Brain microvascular endothelial cell (primary cell): ENCODE measurements around the gene OR5K2.

ENCODE experiments used
- DNase-seq: peaks from one replicate; pipeline ENCODE4 v3.0.0-alpha.2; 2020
- H3K27ac ChIP-seq: fragments of 250-450 bp; sonication (Bioruptor Pico); 2 replicates; pipeline ENCODE4 v1.5.1; 2020; ENCODE audit warnings: mild to moderate bottlenecking, moderate library complexity
- H3K27me3 ChIP-seq: fragments of 250-450 bp; sonication (Bioruptor Pico); replicated peaks from 2 replicates; pipeline ENCODE4 v1.5.1; 2020; ENCODE audit warnings: mild to moderate bottlenecking
- H3K36me3 ChIP-seq: fragments of 250-450 bp; sonication (Bioruptor Pico); replicated peaks from 2 replicates; pipeline ENCODE4 v1.5.1; 2020; ENCODE audit warnings: mild to moderate bottlenecking
- H3K4me3 ChIP-seq: 2 replicates; pipeline ENCODE4 v1.5.1; 2011; ENCODE audit warnings: low read depth, mild to moderate bottlenecking, control low read depth, low read length, moderate library complexity
- CTCF ChIP-seq: IDR thresholded peaks from 2 replicates; pipeline ENCODE4 v1.5.1; 2011; ENCODE audit warnings: low read depth, mild to moderate bottlenecking, moderate library complexity, low read length, control low read depth, inconsistent platforms; ENCODE audit errors: missing control alignments
- in situ Hi-C: cut with HindIII; loops from 2 replicates; pipeline ENCODE4 v1.10.0; 2017; ENCODE audit warnings: low sequenced_read_pairs, low pct_ligation_motif_present

Gene OR5K2

DNA sequence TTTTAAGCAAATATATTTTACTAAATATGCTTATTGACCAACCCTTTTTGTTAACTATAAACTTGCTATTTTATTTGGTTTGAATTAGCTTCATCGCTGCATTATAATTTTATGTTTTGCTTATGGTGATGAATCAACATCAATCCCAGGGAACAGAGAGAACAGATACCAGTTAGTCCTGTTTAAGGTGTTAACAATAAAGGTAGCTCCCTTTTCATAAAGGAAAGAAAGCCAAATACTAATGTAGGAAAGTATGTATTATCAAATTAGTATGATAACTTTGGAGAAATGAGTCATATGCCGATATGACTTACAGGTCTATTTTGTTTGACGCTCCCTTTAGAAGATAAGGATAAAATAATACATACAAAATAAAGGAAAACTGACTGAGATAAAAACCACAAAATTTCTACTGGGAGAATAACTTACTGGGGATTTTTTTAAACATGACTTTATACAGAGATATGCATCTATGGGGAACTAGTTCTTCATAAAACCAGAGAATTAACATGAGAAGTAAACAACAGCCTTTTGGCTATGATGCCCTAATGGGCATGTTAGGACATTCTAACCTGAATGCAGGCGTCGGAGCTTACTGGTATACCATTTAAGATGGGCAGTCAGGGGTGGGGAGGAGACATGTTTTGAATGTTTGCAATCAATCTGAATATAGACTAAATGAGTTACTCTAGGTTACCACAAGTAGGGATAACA lies 4.5 kb downstream of the OR5K2 start:
- Histone ChIP-seq H3K4me3 (no peak overlapping the region), H3K36me3 (no peaks in the 10 kb centered on the region), H3K27me3 (no peaks in the 10 kb centered on the region), H3K27ac (no peak overlapping the region)
- in situ Hi-C loops = no loop called here
- TF ChIP-seq CTCF = no peak
- DNase-seq = no peak

DNA sequence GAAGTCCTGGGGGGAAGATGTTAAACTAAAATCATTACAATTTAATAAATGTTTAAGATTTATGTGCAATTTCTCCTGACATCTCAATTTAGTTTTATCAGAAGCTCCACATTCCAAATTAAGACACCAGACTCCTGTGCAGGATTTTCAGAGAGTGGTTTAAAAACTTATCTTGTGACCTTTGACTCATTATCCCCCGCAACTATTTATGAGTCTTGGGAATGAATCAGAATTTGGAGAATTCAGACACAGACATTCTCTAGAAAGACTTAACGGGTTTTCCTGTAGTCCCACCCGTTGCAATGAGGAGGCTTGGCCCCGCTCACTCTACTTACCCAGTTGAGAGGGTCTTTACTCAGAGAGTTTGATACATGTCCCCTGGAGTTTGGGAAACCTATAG lies 7.1 kb downstream of the OR5K2 start:
- no peak for DNase-seq
- in situ Hi-C loops = no loop called here
- TF ChIP-seq CTCF = no peak

DNA sequence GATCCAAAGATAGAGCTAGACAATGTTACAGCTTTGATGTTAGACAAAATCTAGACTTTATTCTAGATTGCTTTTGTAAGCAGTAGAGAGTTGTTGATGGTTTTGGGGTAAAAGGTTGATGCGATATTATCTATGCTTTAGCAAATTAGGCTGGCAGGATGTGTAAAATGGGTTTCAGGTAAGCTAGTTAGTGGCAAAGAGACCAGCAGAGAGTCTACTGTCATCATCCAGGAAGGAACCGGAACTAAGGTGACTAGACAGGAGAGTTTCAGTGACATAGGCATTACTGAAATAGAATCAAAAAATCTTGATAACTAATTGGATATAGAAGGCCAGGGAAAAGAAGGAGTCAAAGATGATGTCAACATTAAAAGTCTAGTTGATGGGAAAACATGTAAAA lies 11.1 kb downstream of the OR5K2 start:
- no peaks in the 10 kb centered on the region for H3K36me3 ChIP-seq
- H3K4me3 ChIP-seq = no peak overlapping the region
- no peak overlapping the region for H3K27ac ChIP-seq
- no peaks in the 10 kb centered on the region for H3K27me3 ChIP-seq
- DNase-seq = no peak
- in situ Hi-C loops = no loop called here
- no peak for TF ChIP-seq CTCF

More for the DNA sequence above, 7.1 kb downstream of the OR5K2 start:
- Histone ChIP-seq H3K4me3 (no peak overlapping the region), H3K27me3 (no peaks in the 10 kb centered on the region), H3K36me3 (no peaks in the 10 kb centered on the region), H3K27ac (no peak overlapping the region)

DNA sequence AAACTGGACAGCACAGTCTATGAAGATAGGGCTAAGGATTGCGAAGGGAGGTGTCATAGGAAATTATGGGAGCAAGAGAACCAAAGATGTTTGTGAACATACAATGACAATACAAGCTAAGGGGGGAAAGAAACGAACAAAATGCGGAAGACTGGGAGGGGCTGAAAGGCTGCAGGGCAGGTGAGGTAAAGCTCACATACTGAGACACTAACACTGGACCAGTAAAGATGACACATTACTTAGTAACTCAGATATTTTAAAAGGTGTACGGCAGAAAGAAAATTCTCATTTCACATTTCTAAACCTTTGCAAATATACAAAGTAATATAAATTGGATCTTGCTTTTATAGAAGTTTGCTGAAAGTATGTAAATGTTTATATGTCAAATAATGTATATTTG lies 15.1 kb downstream of the OR5K2 start:
- peaks cover 16% of the 10 kb centered on the region for H3K36me3 ChIP-seq
- no peaks in the 10 kb centered on the region for H3K27me3 ChIP-seq
- in situ Hi-C loops = no loop called here
- H3K4me3 ChIP-seq = no peak overlapping the region
- H3K27ac ChIP-seq = no peak overlapping the region
- no peak for TF ChIP-seq CTCF
- no peak for DNase-seq

- peak; percentile 13 for DNase-seq
- Histone ChIP-seq H3K36me3 (peaks cover 16% of the 10 kb centered on the region), H3K27me3 (no peaks in the 10 kb centered on the region), H3K27ac (no peak overlapping the region), H3K4me3 (no peak overlapping the region)
- in situ Hi-C loops = no loop called here
- no peak for TF ChIP-seq CTCF
Observed at GRCh38 chr3:98513091-98513511, 15.6 kb downstream of the OR5K2 start.

GRCh38 chr3:98513736-98514135 lies 16.3 kb downstream of the OR5K2 start:
- H3K36me3 ChIP-seq = peaks cover 20% of the 10 kb centered on the region
- H3K27ac ChIP-seq = no peak overlapping the region
- in situ Hi-C loops = no loop called here
- no peak for TF ChIP-seq CTCF
- H3K4me3 ChIP-seq = no peak overlapping the region
- no peak for DNase-seq
- H3K27me3 ChIP-seq = no peaks in the 10 kb centered on the region
